Measurements from ENCODE around the gene HCFC2.

DNA sequence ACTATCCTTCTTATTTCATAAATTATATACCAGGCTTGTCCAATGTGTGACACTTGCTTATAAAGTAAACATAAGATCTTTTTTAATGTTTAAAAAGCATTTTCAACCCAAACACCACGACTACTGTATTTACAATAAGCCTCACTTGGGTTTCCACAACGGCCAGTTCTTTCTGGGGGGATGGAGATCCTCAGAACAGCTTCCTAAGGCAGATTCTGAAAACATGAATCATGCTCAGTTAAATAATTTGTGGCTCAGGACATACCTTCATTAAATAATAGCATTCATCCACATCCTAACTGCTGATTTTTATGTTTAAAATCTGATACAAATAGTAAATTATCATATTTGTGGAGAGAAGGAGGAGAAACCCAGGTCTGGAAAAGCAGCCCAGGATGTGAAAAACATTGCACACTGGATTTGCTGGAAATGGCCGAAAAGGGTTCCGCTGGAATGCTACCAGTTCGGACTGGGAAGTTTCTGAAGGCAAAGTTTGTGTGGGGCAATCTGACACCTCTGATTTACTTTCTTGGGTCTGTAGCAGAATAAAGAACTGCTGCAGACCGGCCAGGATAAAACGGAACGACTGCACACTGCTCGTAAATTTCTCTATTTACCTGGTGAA lies 14.9 kb upstream of the HCFC2 start:
- no peak for TF ChIP-seq YY1 (IDR thresholded peaks at IDR 0.05; ENCODE audit: insufficient read depth, insufficient read length)
- TF ChIP-seq ZNF274 (IDR thresholded peaks at IDR 0.05; ENCODE audit: low read depth, low read length): no peak
- no peak for TF ChIP-seq SUZ12 (IDR thresholded peaks at IDR 0.05; ENCODE audit: extremely low read depth, insufficient read depth, insufficient read length)
